HG03558 (cell line): ENCODE measurements around the gene MVB12B.

Experiments
- ATAC-seq: cut with Tn5 transposase; IDR thresholded peaks from one replicate; pipeline ENCODE4 v1.9.1; 2021; ENCODE audit warnings: moderate number of reproducible peaks; ENCODE audit not compliant: unreplicated experiment; ENCODE audit errors: extremely low read depth

MVB12B gene

GRCh38 chr9:126348911-126349550, 22.4 kb downstream of the MVB12B start:
- ATAC-seq, result no peak

- ATAC-seq, result no peak
These were observed 28.5 kb downstream of the MVB12B start for GRCh38 chr9:126354887-126355770.

- no peak for ATAC-seq
These were observed 30.4 kb downstream of the MVB12B start for GRCh38 chr9:126357074-126357473.

- no peak for ATAC-seq
These were observed 33.4 kb downstream of the MVB12B start for GRCh38 chr9:126360073-126360472.

- ATAC-seq, result no peak
These were observed 35.2 kb downstream of the MVB12B start for GRCh38 chr9:126361810-126362238.

- ATAC-seq, result no peak
These were observed 36.6 kb downstream of the MVB12B start for GRCh38 chr9:126363250-126363649.

- no peak for ATAC-seq
These were observed 37.4 kb downstream of the MVB12B start for GRCh38 chr9:126363847-126364671.

GRCh38 chr9:126365780-126366179, 39.2 kb downstream of the MVB12B start:
- no peak for ATAC-seq

- ATAC-seq, result no peak
These were observed 39.9 kb downstream of the MVB12B start for GRCh38 chr9:126366366-126367011.

- no peak for ATAC-seq
These were observed 40.5 kb downstream of the MVB12B start for GRCh38 chr9:126367139-126367538.

- ATAC-seq, result no peak
These were observed 41.0 kb downstream of the MVB12B start for GRCh38 chr9:126367616-126368015.

- no peak for ATAC-seq
These were observed 41.4 kb downstream of the MVB12B start for GRCh38 chr9:126368020-126368419.

- no peak for ATAC-seq
These were observed 44.6 kb downstream of the MVB12B start for GRCh38 chr9:126371007-126371870.

- no peak for ATAC-seq
These were observed 46.1 kb downstream of the MVB12B start for GRCh38 chr9:126372716-126373115.

- no peak for ATAC-seq
These were observed 46.6 kb downstream of the MVB12B start for GRCh38 chr9:126373241-126373640.

- ATAC-seq, result no peak
These were observed 47.7 kb downstream of the MVB12B start for GRCh38 chr9:126374366-126374781.

- ATAC-seq, result no peak
These were observed 48.8 kb downstream of the MVB12B start for GRCh38 chr9:126375386-126375785.

- no peak for ATAC-seq
These were observed 49.9 kb downstream of the MVB12B start for GRCh38 chr9:126376311-126377175.

GRCh38 chr9:126377176-126377509, 50.5 kb downstream of the MVB12B start:
- ATAC-seq, result no peak
